SK-N-SH (cell line): ENCODE results near the gene DRG1. TPM values are rescaled to one million over a fixed set of nuclear protein-coding genes. Genes with fewer than 3 reads are reported as not detected.

Source experiments
- CTCF ChIA-PET: fragments of 300-600, 350-600 bp; formaldehyde crosslinking; extraction: SDS; loops from one replicate; lab custom pipeline; 2021; lab: Yijun Ruan, JAX
- POLR2A ChIA-PET: fragments of 350-600 bp; sonication (Branson Sonifier 250); formaldehyde crosslinking; extraction: SDS; loops from one replicate; lab custom pipeline; 2020; ENCODE audit warnings: antibody characterized with exemption, inconsistent platforms; lab: Yijun Ruan, JAX
- DNase-seq: peaks from one replicate; pipeline ENCODE4 v3.0.0; 2012
- H2AFZ ChIP-seq: fragments of 200-600 bp; sonication (generic); 2 replicates; pipeline ENCODE4 v1.8.1; 2016; ENCODE audit warnings: antibody characterized with exemption, mild to moderate bottlenecking, low read depth
- H3F3A ChIP-seq: fragments of 200-600 bp; sonication (generic); replicated peaks from 2 replicates; pipeline ENCODE3; 2016; ENCODE audit warnings: antibody characterized with exemption, mild to moderate bottlenecking; ENCODE audit not compliant: insufficient read depth
- H3K27ac ChIP-seq, 2 experiments: fragments of 200-500 bp in 1 of 2; fragments of 200-600 bp in 1 of 2; sonication (Bioruptor generic) in 1 of 2; sonication (generic), shearing (Covaris generic) in 1 of 2; 2 replicates each; pipeline versions ENCODE4 v1.5.1 to v1.6.1; 2014 to 2016; ENCODE audit warnings: low read depth in 2 of 2, inconsistent platforms in 1 of 2, low read length in 1 of 2, mild to moderate bottlenecking in 1 of 2, mixed read lengths in 1 of 2
- H3K27me3 ChIP-seq: fragments of 200-600 bp; sonication (generic), shearing (Covaris generic); 2 replicates; pipeline ENCODE4 v1.6.1; 2016; ENCODE audit warnings: mixed run types; ENCODE audit not compliant: insufficient read depth
- H3K36me3 ChIP-seq, 2 experiments: fragments of 200-500 bp in 1 of 2; fragments of 200-600 bp in 1 of 2; sonication (Bioruptor generic) in 1 of 2; sonication (generic) in 1 of 2; replicated peaks in 1 of 2; 2 replicates each; pipeline versions ENCODE3 to v1.5.1; 2014 to 2016; ENCODE audit warnings: low read length in 1 of 2, mild to moderate bottlenecking in 1 of 2; ENCODE audit not compliant: insufficient read depth in 2 of 2, control insufficient read depth in 1 of 2
- H3K4me1 ChIP-seq, 2 experiments: fragments of 200-500 bp in 1 of 2; fragments of 200-600 bp in 1 of 2; sonication (Bioruptor generic) in 1 of 2; sonication (generic), shearing (Covaris generic) in 1 of 2; 2 replicates each; pipeline versions ENCODE4 v1.5.1 to v1.6.1; 2014 to 2016; ENCODE audit warnings: low read depth in 1 of 2, low read length in 1 of 2, mixed run types in 1 of 2; ENCODE audit not compliant: insufficient read depth in 2 of 2, control insufficient read depth in 1 of 2
- H3K4me2 ChIP-seq: fragments of 200-600 bp; sonication (generic), shearing (Covaris generic); 2 replicates; pipeline ENCODE4 v1.6.1; 2017; ENCODE audit warnings: mixed run types
- H3K4me3 ChIP-seq, 2 experiments: fragments of 200-500 bp in 1 of 2; fragments of 200-600 bp in 1 of 2; sonication (Bioruptor generic) in 1 of 2; sonication (generic), shearing (Covaris generic) in 1 of 2; 2 replicates each; pipeline versions ENCODE4 v1.5.1 to v1.8.1; 2014 to 2016; ENCODE audit warnings: low read depth in 2 of 2, inconsistent platforms in 1 of 2, low read length in 1 of 2, mild to moderate bottlenecking in 1 of 2, mixed read lengths in 1 of 2, moderate library complexity in 1 of 2
- H3K79me2 ChIP-seq: fragments of 200-600 bp; sonication (generic); 2 replicates; pipeline ENCODE4 v1.8.1; 2017; ENCODE audit warnings: mild to moderate bottlenecking; ENCODE audit not compliant: insufficient read depth
- H3K9ac ChIP-seq: fragments of 200-600 bp; sonication (generic); 2 replicates; pipeline ENCODE4 v1.6.1; 2017; ENCODE audit warnings: mixed run types
- H3K9me2 ChIP-seq: fragments of 200-600 bp; sonication (generic); 2 replicates; pipeline ENCODE4 v1.6.1; 2017; ENCODE audit warnings: mixed run types
- H3K9me3 ChIP-seq: fragments of 200-600 bp; sonication (generic); 2 replicates; pipeline ENCODE4 v1.6.1; 2017; ENCODE audit warnings: mixed run types, mild to moderate bottlenecking, moderate library complexity
- H4K20me1 ChIP-seq: fragments of 200-600 bp; sonication (generic); 2 replicates; pipeline ENCODE4 v1.6.1; 2017; ENCODE audit warnings: mild to moderate bottlenecking, mixed run types; ENCODE audit not compliant: insufficient read depth
- CHD2 ChIP-seq: fragments of 150-350 bp; IDR thresholded peaks from 2 replicates; pipeline ENCODE4 v1.6.1; 2018; ENCODE audit warnings: low read length; ENCODE audit not compliant: partially characterized antibody
- ELF1 ChIP-seq: IDR thresholded peaks from 2 replicates; pipeline ENCODE4 v1.4.0; 2012
- EP300 ChIP-seq, 2 experiments: IDR thresholded peaks; 2 replicates each; pipeline versions ENCODE4 v1.4.0 to v1.6.1; 2012; ENCODE audit warnings: borderline replicate concordance in 1 of 2, low read depth in 1 of 2, low read length in 1 of 2
- FOSL2 ChIP-seq: IDR thresholded peaks from 2 replicates; pipeline ENCODE4 v1.4.0; 2012; ENCODE audit warnings: low read depth, mild to moderate bottlenecking, moderate library complexity, borderline replicate concordance
- JUND ChIP-seq: IDR thresholded peaks from 2 replicates; pipeline ENCODE4 v1.4.0; 2012
- MXI1 ChIP-seq: IDR thresholded peaks from 2 replicates; pipeline ENCODE4 v1.6.1; 2012; ENCODE audit warnings: mild to moderate bottlenecking, low read depth, low read length, improper control_type of control experiment
- NRF1 ChIP-seq: IDR thresholded peaks from 2 replicates; pipeline ENCODE4 v1.6.1; 2012; ENCODE audit warnings: low read depth, mild to moderate bottlenecking, low read length
- POLR2AphosphoS5 ChIP-seq: IDR thresholded peaks from 2 replicates; pipeline ENCODE4 v1.6.1; 2012; ENCODE audit warnings: low read depth, low read length
- TAF1 ChIP-seq: IDR thresholded peaks from 2 replicates; pipeline ENCODE4 v1.6.1; 2012; ENCODE audit warnings: low read depth, mild to moderate bottlenecking, low read length, moderate library complexity, borderline replicate concordance
- YY1 ChIP-seq: IDR thresholded peaks from 2 replicates; pipeline ENCODE4 v1.4.0; 2012; ENCODE audit warnings: low read depth, mild to moderate bottlenecking
- WGBS: methylation state at CpG from one replicate; pipeline ENCODE4 v1.1.6; 2017; ENCODE audit warnings: low lambda C conversion rate; 5-methylcytosine and 5-hydroxymethylcytosine counted together
- polyA plus RNA-seq, 3 experiments: library from polyadenylated mRNA; depleted of rRNA; stranded (reverse); fragments of >200 nt; gene quantifications; 2 replicates each; pipeline ENCODE4 v1.2.3, GENCODE V29; 2012
- TF ChIP-seq, protein P1 (sequence below): fragments of 200-600 bp; sonication (generic); IDR thresholded peaks from 2 replicates; pipeline ENCODE4 v1.6.1; 2017; ENCODE audit warnings: antibody characterized with exemption, mild to moderate bottlenecking, moderate library complexity
- TF ChIP-seq, protein P2 (sequence below): IDR thresholded peaks from 2 replicates; pipeline ENCODE4 v1.6.1; 2012; ENCODE audit warnings: mild to moderate bottlenecking, low read depth, low read length, moderate library complexity
- TF ChIP-seq, protein P3 (sequence below): fragments of 150-350 bp; IDR thresholded peaks from 2 replicates; pipeline ENCODE4 v1.6.1; 2016; ENCODE audit warnings: mild to moderate bottlenecking, low read depth, low read length

Gene DRG1
- polyA plus RNA-seq, 1 of the 3 experiments (the other 2 are of a cell fraction) = 56.3 TPM

DNA sequence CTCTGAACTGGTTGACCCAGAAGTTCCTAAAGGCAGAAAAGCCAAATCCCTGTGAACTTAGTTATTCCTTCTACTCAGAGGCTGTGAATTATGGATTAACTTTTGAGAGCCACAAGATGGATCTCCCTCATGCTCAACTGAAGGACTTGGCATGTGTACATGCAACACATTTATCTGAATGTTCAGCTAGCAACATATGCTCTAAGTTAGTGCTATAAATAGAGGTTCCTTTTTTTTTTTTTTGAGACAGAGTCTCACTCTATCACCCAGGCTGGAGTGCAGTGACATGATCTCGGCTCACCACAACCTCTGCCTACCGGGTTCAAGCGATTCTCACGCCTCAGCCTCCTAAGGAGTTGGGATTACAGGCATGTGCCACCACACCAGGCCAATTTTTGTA lies 50.1 kb downstream of the DRG1 start:
- POLR2A ChIA-PET = no interaction called here
- Histone ChIP-seq H3K9me3 (no peaks in the 10 kb centered on the region), H3K4me3 (no peak overlapping the region), H3K27ac (no peak overlapping the region), H3K4me2 (no peak overlapping the region), H3F3A (peaks cover 12% of the 10 kb centered on the region), H3K27me3 (no peaks in the 10 kb centered on the region), H3K79me2 (peaks cover 3% of the 10 kb centered on the region; the same call in 1 of the 2 replicates), H3K9ac (no peak overlapping the region), H4K20me1 (0 out of 2 replicates have a peak, but pooled peaks cover 3% of the 10 kb centered on the region), H2AFZ (no peak overlapping the region), H3K9me2 (no peaks in the 10 kb centered on the region), H3K36me3 (peaks cover 43 to 54% of the 10 kb centered on the region in 2 experiments), H3K4me1 (no peaks in the 10 kb centered on the region)
- CTCF ChIA-PET = interaction anchor here (0.9 kb wide), 1 partner anchor 23 kb away, joined by 3 read pairs; no protein-coding TSS in a partner anchor
- no peak for DNase-seq
- TF ChIP-seq EP300 (IDR thresholded peaks at IDR 0.05; ENCODE audit: borderline replicate concordance in 1 of 2, low read depth in 1 of 2, low read length in 1 of 2) = no peak
- no peak for TF ChIP-seq FOSL2
- TF ChIP-seq CHD2 = no peak
- TF ChIP-seq, protein P1, sequence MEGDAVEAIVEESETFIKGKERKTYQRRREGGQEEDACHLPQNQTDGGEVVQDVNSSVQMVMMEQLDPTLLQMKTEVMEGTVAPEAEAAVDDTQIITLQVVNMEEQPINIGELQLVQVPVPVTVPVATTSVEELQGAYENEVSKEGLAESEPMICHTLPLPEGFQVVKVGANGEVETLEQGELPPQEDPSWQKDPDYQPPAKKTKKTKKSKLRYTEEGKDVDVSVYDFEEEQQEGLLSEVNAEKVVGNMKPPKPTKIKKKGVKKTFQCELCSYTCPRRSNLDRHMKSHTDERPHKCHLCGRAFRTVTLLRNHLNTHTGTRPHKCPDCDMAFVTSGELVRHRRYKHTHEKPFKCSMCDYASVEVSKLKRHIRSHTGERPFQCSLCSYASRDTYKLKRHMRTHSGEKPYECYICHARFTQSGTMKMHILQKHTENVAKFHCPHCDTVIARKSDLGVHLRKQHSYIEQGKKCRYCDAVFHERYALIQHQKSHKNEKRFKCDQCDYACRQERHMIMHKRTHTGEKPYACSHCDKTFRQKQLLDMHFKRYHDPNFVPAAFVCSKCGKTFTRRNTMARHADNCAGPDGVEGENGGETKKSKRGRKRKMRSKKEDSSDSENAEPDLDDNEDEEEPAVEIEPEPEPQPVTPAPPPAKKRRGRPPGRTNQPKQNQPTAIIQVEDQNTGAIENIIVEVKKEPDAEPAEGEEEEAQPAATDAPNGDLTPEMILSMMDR = no peak
- no peak for TF ChIP-seq NRF1
- TF ChIP-seq TAF1 = no peak
- no peak for TF ChIP-seq POLR2AphosphoS5
- no peak for TF ChIP-seq ELF1
- TF ChIP-seq, protein P2, sequence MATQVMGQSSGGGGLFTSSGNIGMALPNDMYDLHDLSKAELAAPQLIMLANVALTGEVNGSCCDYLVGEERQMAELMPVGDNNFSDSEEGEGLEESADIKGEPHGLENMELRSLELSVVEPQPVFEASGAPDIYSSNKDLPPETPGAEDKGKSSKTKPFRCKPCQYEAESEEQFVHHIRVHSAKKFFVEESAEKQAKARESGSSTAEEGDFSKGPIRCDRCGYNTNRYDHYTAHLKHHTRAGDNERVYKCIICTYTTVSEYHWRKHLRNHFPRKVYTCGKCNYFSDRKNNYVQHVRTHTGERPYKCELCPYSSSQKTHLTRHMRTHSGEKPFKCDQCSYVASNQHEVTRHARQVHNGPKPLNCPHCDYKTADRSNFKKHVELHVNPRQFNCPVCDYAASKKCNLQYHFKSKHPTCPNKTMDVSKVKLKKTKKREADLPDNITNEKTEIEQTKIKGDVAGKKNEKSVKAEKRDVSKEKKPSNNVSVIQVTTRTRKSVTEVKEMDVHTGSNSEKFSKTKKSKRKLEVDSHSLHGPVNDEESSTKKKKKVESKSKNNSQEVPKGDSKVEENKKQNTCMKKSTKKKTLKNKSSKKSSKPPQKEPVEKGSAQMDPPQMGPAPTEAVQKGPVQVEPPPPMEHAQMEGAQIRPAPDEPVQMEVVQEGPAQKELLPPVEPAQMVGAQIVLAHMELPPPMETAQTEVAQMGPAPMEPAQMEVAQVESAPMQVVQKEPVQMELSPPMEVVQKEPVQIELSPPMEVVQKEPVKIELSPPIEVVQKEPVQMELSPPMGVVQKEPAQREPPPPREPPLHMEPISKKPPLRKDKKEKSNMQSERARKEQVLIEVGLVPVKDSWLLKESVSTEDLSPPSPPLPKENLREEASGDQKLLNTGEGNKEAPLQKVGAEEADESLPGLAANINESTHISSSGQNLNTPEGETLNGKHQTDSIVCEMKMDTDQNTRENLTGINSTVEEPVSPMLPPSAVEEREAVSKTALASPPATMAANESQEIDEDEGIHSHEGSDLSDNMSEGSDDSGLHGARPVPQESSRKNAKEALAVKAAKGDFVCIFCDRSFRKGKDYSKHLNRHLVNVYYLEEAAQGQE = no peak
- TF ChIP-seq, protein P3, sequence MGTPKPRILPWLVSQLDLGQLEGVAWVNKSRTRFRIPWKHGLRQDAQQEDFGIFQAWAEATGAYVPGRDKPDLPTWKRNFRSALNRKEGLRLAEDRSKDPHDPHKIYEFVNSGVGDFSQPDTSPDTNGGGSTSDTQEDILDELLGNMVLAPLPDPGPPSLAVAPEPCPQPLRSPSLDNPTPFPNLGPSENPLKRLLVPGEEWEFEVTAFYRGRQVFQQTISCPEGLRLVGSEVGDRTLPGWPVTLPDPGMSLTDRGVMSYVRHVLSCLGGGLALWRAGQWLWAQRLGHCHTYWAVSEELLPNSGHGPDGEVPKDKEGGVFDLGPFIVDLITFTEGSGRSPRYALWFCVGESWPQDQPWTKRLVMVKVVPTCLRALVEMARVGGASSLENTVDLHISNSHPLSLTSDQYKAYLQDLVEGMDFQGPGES = no peak
- no peak for TF ChIP-seq MXI1
- no peak for TF ChIP-seq YY1
- TF ChIP-seq JUND = no peak
- WGBS = 98% methylated on average over 4 of the region's 4 CpGs
